HG03039 (cell line): Measurements from ENCODE around the gene RELCH.

ENCODE experiments used
- ATAC-seq: cut with Tn5 transposase; IDR thresholded peaks from one replicate; pipeline ENCODE4 v1.9.1; 2021; ENCODE audit warnings: mild to moderate bottlenecking, moderate library complexity; ENCODE audit not compliant: unreplicated experiment

Gene RELCH

GRCh38 chr18:62186499-62186773 lies 619 bp upstream of the RELCH start:
- ATAC-seq, result no peak

GRCh38 chr18:62187543-62188510 lies 772 bp downstream of the RELCH start:
- no peak for ATAC-seq

- no peak for ATAC-seq
Observed at GRCh38 chr18:62189208-62189607, 2.2 kb downstream of the RELCH start.

GRCh38 chr18:62196079-62196478 lies 9.0 kb downstream of the RELCH start:
- ATAC-seq, result no peak

- no peak for ATAC-seq
Observed at GRCh38 chr18:62196980-62197379, 9.9 kb downstream of the RELCH start.

DNA sequence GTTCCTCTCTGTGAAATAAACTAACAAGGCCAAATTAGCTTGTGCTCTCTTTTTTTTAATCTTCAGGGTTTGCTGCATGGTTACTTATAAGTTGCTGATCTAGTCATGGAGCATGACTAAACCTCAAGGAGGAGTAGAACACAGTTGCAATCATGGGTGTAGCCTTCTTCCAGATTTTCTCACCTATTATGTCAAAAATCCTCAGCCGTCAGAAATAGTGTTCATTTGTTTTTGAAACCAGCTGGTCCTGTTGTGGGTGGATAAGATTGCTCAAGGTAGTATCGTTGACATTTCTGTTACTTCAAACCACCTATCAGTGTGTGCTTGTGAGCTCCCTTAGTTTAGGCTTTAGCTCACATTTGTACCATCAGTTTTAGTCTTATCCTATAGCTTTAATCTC lies 11.2 kb downstream of the RELCH start:
- no peak for ATAC-seq

GRCh38 chr18:62199629-62200028 lies 12.6 kb downstream of the RELCH start:
- ATAC-seq, result no peak

DNA sequence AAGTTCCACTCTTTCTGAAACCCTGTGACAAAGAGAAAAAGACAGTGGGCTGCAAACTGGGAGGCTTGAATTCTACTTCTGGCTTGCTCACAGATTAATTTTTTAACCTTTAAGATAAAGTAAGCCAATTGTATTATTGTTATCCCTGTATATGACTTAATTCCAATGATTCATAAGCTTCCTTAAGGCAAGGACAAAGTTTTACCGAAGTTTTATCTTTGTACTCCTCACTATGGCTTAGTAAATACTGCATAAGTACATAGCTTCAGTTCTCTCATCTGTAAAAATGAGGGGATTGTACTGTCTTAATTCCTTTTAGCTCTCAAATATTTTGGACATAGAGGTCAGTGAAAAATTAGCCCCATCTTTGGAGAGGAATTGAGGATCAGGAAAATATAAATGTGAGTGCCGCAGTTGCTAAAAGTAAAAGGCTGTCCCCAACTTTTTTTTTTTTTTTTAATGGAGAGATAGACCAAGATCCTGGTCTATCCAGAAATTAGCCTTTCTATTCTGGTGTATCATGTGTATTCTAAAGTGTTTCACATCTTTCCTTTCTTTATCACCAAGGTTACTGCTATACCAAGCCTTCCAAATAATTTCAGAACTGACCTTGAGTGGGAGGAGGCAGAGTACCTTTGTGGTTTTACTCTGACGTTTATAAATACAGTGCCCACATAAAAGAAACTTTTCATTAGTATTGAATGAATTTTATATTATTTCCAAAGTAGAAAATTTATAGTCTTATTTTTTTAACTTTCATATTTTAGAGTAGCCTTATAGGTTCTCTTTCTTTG lies 13.3 kb downstream of the RELCH start:
- ATAC-seq, result no peak

DNA sequence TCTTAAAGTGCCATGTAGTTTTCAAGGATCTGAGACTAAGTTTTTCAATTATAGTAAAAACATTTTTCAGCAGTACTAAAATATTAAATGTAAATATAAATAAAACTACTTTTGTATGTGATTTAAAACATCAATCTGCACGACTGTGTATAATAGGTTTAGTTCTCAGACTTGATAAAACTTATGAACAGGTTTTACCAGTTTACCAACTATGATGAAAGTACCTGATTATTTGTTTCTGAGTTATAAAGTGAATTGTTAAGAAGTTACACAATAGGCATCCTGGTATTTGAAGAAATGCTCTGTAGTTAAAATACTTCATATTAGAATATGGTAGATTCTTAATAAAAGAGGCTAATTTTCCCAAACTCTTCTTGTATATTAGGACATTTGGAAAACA lies 14.8 kb downstream of the RELCH start:
- no peak for ATAC-seq

GRCh38 chr18:62205824-62206223 lies 18.8 kb downstream of the RELCH start:
- ATAC-seq, result no peak

DNA sequence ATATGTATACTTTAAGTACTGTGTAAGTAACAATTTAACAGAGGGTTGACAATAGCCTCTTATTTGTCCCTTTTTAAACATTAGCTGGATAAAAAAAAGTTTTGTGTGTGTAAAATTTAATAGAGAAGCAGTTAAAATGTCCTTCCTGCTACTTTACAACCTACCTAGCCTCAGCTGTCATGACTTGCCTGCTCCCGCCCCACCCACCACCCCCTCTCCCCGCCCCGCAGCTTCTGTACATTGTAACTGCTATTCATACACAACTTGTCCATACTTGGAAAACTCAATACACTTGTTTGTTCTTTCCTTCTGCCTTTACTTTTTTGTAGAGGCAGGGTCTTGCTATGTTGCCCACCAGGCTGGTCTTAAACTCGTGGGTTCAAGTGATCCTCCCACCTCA lies 19.5 kb downstream of the RELCH start:
- ATAC-seq, result no peak

GRCh38 chr18:62209046-62209445 lies 22.0 kb downstream of the RELCH start:
- ATAC-seq, result no peak

DNA sequence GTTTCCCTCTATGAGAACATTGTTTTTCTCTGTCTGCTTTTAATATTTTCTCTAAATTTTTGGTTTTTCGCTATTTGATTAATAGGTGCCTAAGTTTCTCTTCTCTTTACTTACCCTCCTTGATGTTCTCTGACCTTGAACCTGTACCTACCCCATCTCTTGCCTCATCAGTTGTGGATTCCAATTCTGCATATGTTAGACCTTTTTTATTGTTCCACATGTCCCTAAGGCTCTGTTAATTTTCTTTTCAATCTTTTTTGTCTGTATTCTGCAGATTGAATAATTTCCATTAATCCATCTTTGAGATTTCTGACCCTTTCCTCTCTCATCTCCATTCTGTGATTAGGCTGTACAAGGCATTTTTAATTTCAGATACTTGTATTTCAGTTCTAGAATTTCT lies 23.1 kb downstream of the RELCH start:
- no peak for ATAC-seq

DNA sequence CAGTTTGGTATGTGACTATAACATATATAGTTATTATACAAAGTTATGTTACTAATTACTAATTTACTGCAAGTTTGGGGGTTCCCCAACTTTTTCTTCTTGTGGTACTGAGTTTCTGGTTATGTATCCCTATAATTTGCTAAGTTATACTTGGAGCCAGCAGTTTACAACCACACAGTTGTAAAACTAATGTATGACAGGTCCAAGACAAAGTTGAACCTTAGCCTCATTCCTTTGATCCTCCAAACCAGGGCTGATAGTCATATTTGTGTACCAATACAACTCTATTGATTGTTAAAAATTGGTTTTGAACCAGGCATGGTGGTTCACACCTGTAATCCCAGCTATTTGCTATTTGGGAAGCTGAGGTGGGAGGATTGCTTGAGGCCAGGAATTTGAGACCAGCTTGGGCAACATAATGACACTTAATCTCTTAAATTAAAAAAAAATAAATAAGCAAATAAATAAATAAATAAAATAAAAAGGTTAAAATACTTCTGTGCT lies 24.3 kb downstream of the RELCH start:
- ATAC-seq, result no peak

DNA sequence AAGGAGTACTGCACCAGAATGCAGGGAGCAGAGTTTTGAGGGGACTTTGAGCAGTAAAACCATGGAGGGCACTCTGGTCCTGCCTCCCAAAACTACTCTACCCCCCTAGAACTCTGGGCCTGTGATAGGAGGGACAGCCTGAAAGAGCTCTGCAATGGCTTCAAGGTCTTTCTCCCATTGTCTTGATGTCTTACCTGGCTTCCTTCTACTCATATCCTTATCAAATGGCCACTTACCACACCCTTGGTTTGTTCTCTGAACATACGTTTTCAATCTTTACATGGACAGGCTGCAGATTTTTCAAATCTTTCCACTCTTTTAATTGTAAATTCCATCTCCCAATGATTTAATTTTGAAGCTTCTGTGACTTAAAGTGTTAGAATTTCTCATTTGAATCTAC lies 27.7 kb downstream of the RELCH start:
- no peak for ATAC-seq

- no peak for ATAC-seq
Observed at GRCh38 chr18:62224229-62224628, 37.2 kb downstream of the RELCH start.

DNA sequence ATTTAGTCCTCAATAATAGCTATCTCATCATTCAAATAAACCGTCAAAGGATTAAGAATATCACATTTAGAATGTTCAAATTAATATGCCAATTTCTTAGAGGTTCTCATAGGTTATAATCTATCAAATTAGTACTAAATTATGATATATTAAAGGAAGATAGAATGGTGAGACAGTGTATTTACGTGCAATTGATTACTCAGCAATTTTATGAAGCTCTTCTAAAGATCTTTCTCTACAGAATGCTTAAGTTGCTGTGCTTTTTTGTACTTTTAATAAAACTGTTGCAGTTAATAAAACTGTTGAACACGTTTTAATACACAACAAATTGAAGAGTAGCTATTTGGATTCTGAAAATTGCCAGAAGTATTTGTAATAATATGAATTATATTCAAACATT lies 39.0 kb downstream of the RELCH start:
- no peak for ATAC-seq

DNA sequence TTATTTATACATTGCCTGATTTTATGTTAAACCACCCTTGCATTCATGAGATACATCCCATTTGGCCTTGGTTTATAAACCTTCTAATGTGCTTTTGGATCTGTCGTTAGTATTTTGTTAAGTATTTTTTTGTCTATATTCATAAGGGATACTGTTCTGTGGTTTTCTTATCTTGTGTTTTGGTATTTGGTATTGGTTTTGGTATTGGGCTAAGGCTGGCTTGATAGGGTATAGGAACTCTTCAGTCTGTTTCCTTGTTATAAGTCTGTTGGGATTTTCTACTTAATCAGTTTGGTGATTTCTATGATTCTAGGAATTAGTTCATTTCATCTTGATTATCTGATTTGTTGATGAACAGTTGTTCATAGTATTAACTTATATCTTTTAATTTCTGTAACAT lies 49.2 kb downstream of the RELCH start:
- ATAC-seq, result no peak

DNA sequence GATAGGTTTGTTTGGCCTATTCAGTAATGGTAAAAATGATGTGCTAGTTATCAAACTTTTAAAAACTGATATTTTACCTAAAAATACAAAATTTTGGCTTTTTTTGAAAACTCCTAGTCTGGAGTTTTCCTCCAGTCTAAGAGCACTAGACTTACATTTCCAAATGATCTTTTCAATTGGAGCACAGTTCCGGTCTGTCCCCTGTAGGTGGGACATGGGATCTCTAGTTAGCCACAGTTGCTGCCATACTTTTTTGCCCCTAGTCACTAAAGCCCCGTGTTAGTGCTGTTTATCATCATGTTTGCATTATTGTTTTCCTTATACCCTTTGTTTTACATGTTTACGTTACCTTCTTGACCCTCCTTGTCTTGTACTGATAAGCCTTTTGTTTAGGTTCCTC lies 52.4 kb downstream of the RELCH start:
- ATAC-seq, result no peak

DNA sequence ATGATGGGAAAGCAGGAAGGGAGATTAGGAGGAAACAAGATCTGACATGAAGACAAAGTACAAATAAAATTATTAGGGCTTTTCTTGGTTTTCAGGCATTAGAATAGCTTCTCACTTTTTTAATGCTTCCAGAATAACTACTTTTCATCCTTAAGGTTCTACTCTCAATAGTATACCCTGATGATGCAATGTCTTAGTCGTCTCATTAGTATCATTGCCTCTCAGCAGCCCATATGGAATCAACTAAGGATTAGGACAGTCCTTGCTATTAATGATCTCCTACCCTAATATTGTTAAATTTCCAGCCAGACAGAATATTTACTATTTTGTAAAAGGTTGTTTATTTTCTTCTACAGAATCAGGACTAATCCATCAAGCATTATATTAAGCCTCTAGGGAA lies 55.9 kb downstream of the RELCH start:
- ATAC-seq, result no peak

GRCh38 chr18:62245177-62245576 lies 58.1 kb downstream of the RELCH start:
- no peak for ATAC-seq

GRCh38 chr18:62245699-62246098 lies 58.6 kb downstream of the RELCH start:
- ATAC-seq, result no peak
